ENCODE data around the gene CPSF7.

Gene CPSF7

DNA sequence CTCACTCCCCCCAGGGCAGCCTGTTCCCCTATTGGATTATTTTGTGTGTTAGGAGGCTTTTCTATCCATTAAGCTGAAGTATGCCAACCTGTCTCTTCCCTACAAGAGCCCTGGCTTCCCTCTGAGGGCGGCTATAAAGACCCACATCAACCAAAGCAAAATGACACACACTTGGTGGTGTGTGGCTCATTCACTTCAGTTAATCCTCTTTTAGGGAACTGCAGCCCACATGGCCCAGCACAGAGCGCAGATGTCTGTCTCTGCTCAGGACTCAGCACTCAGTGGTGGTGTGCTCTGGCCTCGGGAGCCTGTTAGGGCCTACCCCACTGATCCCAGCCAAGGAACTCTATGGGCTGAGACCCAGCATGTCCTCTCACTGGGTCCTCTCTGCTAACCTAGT lies 46.6 kb upstream of the CPSF7 start:
- no peak overlapping the region for H3K27ac ChIP-seq (ENCODE audit: low read length, poor library complexity, severe bottlenecking)
- no peak overlapping the region for H2AK5ac ChIP-seq (ENCODE audit: low read length, severe bottlenecking)
- no peak overlapping the region for H2BK12ac ChIP-seq (ENCODE audit: low read length in 2 of 2)
- H2AFZ ChIP-seq (ENCODE audit: low read depth, low read length), result no peak overlapping the region
- H3K4me3 ChIP-seq (ENCODE audit: insufficient read depth in 1 of 2, low read depth in 1 of 2, low read length in 2 of 2), result no peak overlapping the region
- no peak for DNase-seq
- no peak overlapping the region for H4K8ac ChIP-seq (ENCODE audit: low read length)
- peaks cover 0 to 4% of the 10 kb centered on the region in 2 experiments for H3K36me3 ChIP-seq (ENCODE audit: control insufficient read depth in 1 of 2, insufficient read depth in 2 of 2, low read depth in 1 of 2, low read length in 2 of 2)
- H2BK120ac ChIP-seq (ENCODE audit: low read depth, low read length), result no peak overlapping the region
- H3K4me2 ChIP-seq (ENCODE audit: low read length, poor library complexity, severe bottlenecking), result no peak overlapping the region
- H4K91ac ChIP-seq (ENCODE audit: low read length), result no peak overlapping the region
- H3K9me3 ChIP-seq (ENCODE audit: control insufficient read depth, low read length), result no peaks in the 10 kb centered on the region
- no peak overlapping the region for H3K18ac ChIP-seq (ENCODE audit: low read depth in 1 of 2, low read length in 2 of 2)
- no peaks in the 10 kb centered on the region for H3K79me1 ChIP-seq (replicated peaks; ENCODE audit: low read length, poor library complexity, severe bottlenecking)
- H3K4me1 ChIP-seq (ENCODE audit: control insufficient read depth, insufficient read depth, low read depth, low read length), result peaks cover 2% of the 10 kb centered on the region
- WGBS, result 91% methylated on average over 3 of the region's 3 CpGs
- H2BK5ac ChIP-seq (ENCODE audit: low read depth, low read length, poor library complexity, severe bottlenecking), result no peak overlapping the region
- no peak overlapping the region for H2BK15ac ChIP-seq (ENCODE audit: low read depth, poor library complexity, severe bottlenecking)
- no peak overlapping the region for H3K9ac ChIP-seq (ENCODE audit: low read length)
- H3K23ac ChIP-seq (ENCODE audit: low read length in 2 of 2), result no peak overlapping the region
- H3K27me3 ChIP-seq (ENCODE audit: control insufficient read depth in 1 of 2, insufficient read depth in 1 of 2, low read length in 2 of 2), result peaks cover 25 to 29% of the 10 kb centered on the region in 2 experiments
- no peak overlapping the region for H3K4ac ChIP-seq (ENCODE audit: low read depth in 1 of 2, low read length in 2 of 2)
- no peak overlapping the region for H3K14ac ChIP-seq (ENCODE audit: low read length in 2 of 2)

DNA sequence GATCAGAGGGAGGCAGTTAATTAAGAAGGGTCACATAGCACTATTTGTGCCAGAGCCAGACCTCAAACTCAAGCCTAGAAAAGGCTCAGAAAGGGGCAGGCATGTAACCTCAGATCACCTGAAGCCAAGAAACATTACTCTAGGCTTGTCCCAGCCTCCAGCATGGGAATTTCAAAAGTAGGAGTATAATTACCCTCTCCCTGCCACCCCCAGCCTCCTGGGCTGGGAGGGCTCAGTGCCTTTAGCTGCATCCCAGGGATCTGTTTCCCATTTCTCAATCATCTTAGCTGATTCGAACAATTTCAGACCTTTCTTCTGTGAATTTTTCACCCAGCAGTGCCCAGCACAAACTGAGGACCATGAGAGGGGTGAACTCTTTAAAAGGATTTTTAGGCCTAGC lies 45.7 kb upstream of the CPSF7 start:
- Histone ChIP-seq H2BK120ac (ENCODE audit: low read depth, low read length) (no peak overlapping the region), H3K4me3 (ENCODE audit: insufficient read depth in 1 of 2, low read depth in 1 of 2, low read length in 2 of 2) (no peak overlapping the region), H4K8ac (ENCODE audit: low read length) (no peak overlapping the region), H2BK15ac (ENCODE audit: low read depth, poor library complexity, severe bottlenecking) (no peak overlapping the region), H2AK5ac (ENCODE audit: low read length, severe bottlenecking) (no peak overlapping the region), H3K9me3 (ENCODE audit: control insufficient read depth, low read length) (no peaks in the 10 kb centered on the region), H2BK5ac (ENCODE audit: low read depth, low read length, poor library complexity, severe bottlenecking) (no peak overlapping the region), H3K79me1 (replicated peaks; ENCODE audit: low read length, poor library complexity, severe bottlenecking) (no peaks in the 10 kb centered on the region), H3K4ac (ENCODE audit: low read depth in 1 of 2, low read length in 2 of 2) (no peak overlapping the region), H3K23ac (ENCODE audit: low read length in 2 of 2) (no peak overlapping the region), H3K18ac (ENCODE audit: low read depth in 1 of 2, low read length in 2 of 2) (no peak overlapping the region), H3K9ac (ENCODE audit: low read length) (peak overlapping the region; percentile 30), H3K27me3 (ENCODE audit: control insufficient read depth in 1 of 2, insufficient read depth in 1 of 2, low read length in 2 of 2) (peaks cover 19 to 22% of the 10 kb centered on the region in 2 experiments), H3K4me1 (ENCODE audit: control insufficient read depth, insufficient read depth, low read depth, low read length) (no peaks in the 10 kb centered on the region), H3K36me3 (ENCODE audit: control insufficient read depth in 1 of 2, insufficient read depth in 2 of 2, low read depth in 1 of 2, low read length in 2 of 2) (peaks cover 4 to 11% of the 10 kb centered on the region in 2 experiments), H3K4me2 (ENCODE audit: low read length, poor library complexity, severe bottlenecking) (no peak overlapping the region), H2BK12ac (ENCODE audit: low read length in 2 of 2) (no peak overlapping the region), H3K14ac (ENCODE audit: low read length in 2 of 2) (no peak overlapping the region), H2AFZ (ENCODE audit: low read depth, low read length) (no peak overlapping the region), H4K91ac (ENCODE audit: low read length) (no peak overlapping the region), H3K27ac (ENCODE audit: low read length, poor library complexity, severe bottlenecking) (no peak overlapping the region)
- no CpG with 5 or more reads among the region's 1 CpG for WGBS
- DNase-seq, result no peak

DNA sequence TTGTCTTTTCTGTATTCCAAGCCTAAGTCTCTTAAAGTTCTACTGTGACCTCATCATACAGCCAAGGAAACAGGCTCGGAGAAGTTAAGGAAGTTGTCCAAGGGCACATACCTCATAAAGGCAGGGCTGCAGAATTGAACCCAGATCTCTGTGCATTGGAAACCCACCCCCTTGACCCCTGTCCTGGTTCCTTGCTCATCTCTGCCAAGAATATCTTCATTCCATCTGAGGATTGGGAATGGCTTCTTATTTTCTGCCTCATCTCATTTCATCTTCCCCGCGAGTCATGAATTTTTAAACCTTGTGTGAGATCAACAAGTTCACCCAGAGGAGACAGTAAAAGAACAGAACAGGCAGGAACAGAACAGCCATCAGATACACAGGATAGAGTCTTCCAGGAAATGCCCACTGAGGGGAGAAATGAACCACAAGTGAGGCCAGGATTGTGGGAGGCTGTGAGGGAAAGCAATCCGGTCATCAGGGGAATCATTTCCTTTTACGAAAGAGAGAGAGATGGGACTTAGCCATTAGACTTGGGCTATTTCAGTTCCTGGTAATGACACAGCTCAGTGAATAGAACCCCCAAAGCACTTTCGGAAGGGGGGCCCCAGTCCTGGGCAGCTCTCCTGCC lies 44.4 kb upstream of the CPSF7 start:
- H3K27me3 ChIP-seq (ENCODE audit: control insufficient read depth in 1 of 2, insufficient read depth in 1 of 2, low read length in 2 of 2), result peaks cover 12 to 13% of the 10 kb centered on the region in 2 experiments
- H2BK120ac ChIP-seq (ENCODE audit: low read depth, low read length), result no peak overlapping the region
- peak overlapping the region; percentile 89 for H3K9ac ChIP-seq (ENCODE audit: low read length)
- no peak overlapping the region for H3K27ac ChIP-seq (ENCODE audit: low read length, poor library complexity, severe bottlenecking)
- H3K14ac ChIP-seq (ENCODE audit: low read length in 2 of 2), result no peak overlapping the region
- H3K4ac ChIP-seq (ENCODE audit: low read depth in 1 of 2, low read length in 2 of 2), result no peak overlapping the region
- H3K4me1 ChIP-seq (ENCODE audit: control insufficient read depth, insufficient read depth, low read depth, low read length), result no peaks in the 10 kb centered on the region
- no peak overlapping the region for H2BK5ac ChIP-seq (ENCODE audit: low read depth, low read length, poor library complexity, severe bottlenecking)
- no peaks in the 10 kb centered on the region for H3K79me1 ChIP-seq (replicated peaks; ENCODE audit: low read length, poor library complexity, severe bottlenecking)
- no peak overlapping the region for H2BK15ac ChIP-seq (ENCODE audit: low read depth, poor library complexity, severe bottlenecking)
- H2AK5ac ChIP-seq (ENCODE audit: low read length, severe bottlenecking), result no peak overlapping the region
- H3K4me3 ChIP-seq (ENCODE audit: insufficient read depth in 1 of 2, low read depth in 1 of 2, low read length in 2 of 2), result peak overlapping the region in 1 of 2 experiments; percentile 5
- no peak for DNase-seq
- no peak overlapping the region for H2BK12ac ChIP-seq (ENCODE audit: low read length in 2 of 2)
- H4K91ac ChIP-seq (ENCODE audit: low read length), result no peak overlapping the region
- no peak overlapping the region for H3K23ac ChIP-seq (ENCODE audit: low read length in 2 of 2)
- H3K4me2 ChIP-seq (ENCODE audit: low read length, poor library complexity, severe bottlenecking), result no peak overlapping the region
- no peak overlapping the region for H2AFZ ChIP-seq (ENCODE audit: low read depth, low read length)
- no peak overlapping the region for H4K8ac ChIP-seq (ENCODE audit: low read length)
- H3K18ac ChIP-seq (ENCODE audit: low read depth in 1 of 2, low read length in 2 of 2), result no peak overlapping the region
- peaks cover 4 to 11% of the 10 kb centered on the region in 2 experiments for H3K36me3 ChIP-seq (ENCODE audit: control insufficient read depth in 1 of 2, insufficient read depth in 2 of 2, low read depth in 1 of 2, low read length in 2 of 2)
- WGBS, result 94% methylated on average over 6 of the region's 6 CpGs
- H3K9me3 ChIP-seq (ENCODE audit: control insufficient read depth, low read length), result no peaks in the 10 kb centered on the region

DNA sequence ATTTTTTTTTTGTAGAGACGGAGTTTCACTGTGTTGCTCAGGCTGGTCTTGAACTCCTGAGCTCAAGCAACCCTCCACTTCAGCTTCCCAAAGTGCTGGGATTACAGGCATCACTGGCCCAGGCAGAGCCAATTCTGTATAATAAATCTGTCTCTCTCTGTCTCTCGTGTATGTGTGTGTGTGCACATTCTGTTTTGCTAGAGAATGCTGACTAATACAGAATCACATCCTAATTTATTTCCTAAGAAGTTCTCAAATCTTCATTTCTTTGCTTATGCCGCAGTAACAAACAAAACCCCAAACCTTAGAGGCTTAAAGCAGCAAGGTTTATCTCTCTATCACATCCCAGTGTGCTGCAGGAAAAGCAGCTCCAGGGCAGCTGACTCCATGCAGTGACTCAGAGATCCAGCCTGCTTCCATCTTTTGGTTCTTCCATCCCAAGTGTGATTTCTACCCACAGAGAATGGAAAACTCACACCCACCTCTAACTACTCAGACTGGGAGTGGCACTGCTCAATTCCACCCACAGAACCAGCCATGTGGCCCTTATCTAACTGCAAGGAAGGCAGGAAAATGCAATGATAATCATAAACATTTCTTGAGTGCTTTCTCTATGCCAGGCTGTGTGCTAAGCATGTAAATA lies 43.7 kb upstream of the CPSF7 start:
- no peak overlapping the region for H4K8ac ChIP-seq (ENCODE audit: low read length)
- H2AFZ ChIP-seq (ENCODE audit: low read depth, low read length), result no peak overlapping the region
- no peak overlapping the region for H3K4ac ChIP-seq (ENCODE audit: low read depth in 1 of 2, low read length in 2 of 2)
- no peaks in the 10 kb centered on the region for H3K4me1 ChIP-seq (ENCODE audit: control insufficient read depth, insufficient read depth, low read depth, low read length)
- no peak overlapping the region for H3K14ac ChIP-seq (ENCODE audit: low read length in 2 of 2)
- no peak overlapping the region for H3K27ac ChIP-seq (ENCODE audit: low read length, poor library complexity, severe bottlenecking)
- peak overlapping the region in 1 of 2 experiments; percentile 5 for H3K4me3 ChIP-seq (ENCODE audit: insufficient read depth in 1 of 2, low read depth in 1 of 2, low read length in 2 of 2)
- no peak overlapping the region for H4K91ac ChIP-seq (ENCODE audit: low read length)
- H3K23ac ChIP-seq (ENCODE audit: low read length in 2 of 2), result no peak overlapping the region
- H3K27me3 ChIP-seq (ENCODE audit: control insufficient read depth in 1 of 2, insufficient read depth in 1 of 2, low read length in 2 of 2), result peaks cover 7% of the 10 kb centered on the region in 2 experiments
- H2BK5ac ChIP-seq (ENCODE audit: low read depth, low read length, poor library complexity, severe bottlenecking), result no peak overlapping the region
- H3K36me3 ChIP-seq (ENCODE audit: control insufficient read depth in 1 of 2, insufficient read depth in 2 of 2, low read depth in 1 of 2, low read length in 2 of 2), result peaks cover 7 to 15% of the 10 kb centered on the region in 2 experiments
- H2BK15ac ChIP-seq (ENCODE audit: low read depth, poor library complexity, severe bottlenecking), result no peak overlapping the region
- no peak overlapping the region for H2AK5ac ChIP-seq (ENCODE audit: low read length, severe bottlenecking)
- no peak for DNase-seq
- peak overlapping the region; percentile 89 for H3K9ac ChIP-seq (ENCODE audit: low read length)
- no peak overlapping the region for H2BK120ac ChIP-seq (ENCODE audit: low read depth, low read length)
- no peaks in the 10 kb centered on the region for H3K79me1 ChIP-seq (replicated peaks; ENCODE audit: low read length, poor library complexity, severe bottlenecking)
- no peak overlapping the region for H2BK12ac ChIP-seq (ENCODE audit: low read length in 2 of 2)
- WGBS, result 90% methylated on average over 3 of the region's 3 CpGs
- H3K18ac ChIP-seq (ENCODE audit: low read depth in 1 of 2, low read length in 2 of 2), result no peak overlapping the region
- H3K4me2 ChIP-seq (ENCODE audit: low read length, poor library complexity, severe bottlenecking), result no peak overlapping the region
- H3K9me3 ChIP-seq (ENCODE audit: control insufficient read depth, low read length), result no peaks in the 10 kb centered on the region

Data from mesenchymal stem cell (in vitro differentiated cells and primary cell).